Effector CD8-positive, alpha-beta T cell (primary cell): ENCODE data around the gene TEK.
"Not testable (repeated sequence)": the region's sequence is repeated elsewhere in the genome, so short reads cannot be mapped to it uniquely, and the experiment has no call there.

Source experiments
- DNase-seq: peaks from one replicate; lab custom pipeline; 2025; lab: John Stamatoyannopoulos, UW
- total RNA-seq, 4 experiments: gene quantifications; one replicate each; lab custom pipeline; 2026; lab: John Stamatoyannopoulos, UW

Gene TEK
- 0 to 0.37 (median 0.13) reads per million in 4 experiments for total RNA-seq

DNA sequence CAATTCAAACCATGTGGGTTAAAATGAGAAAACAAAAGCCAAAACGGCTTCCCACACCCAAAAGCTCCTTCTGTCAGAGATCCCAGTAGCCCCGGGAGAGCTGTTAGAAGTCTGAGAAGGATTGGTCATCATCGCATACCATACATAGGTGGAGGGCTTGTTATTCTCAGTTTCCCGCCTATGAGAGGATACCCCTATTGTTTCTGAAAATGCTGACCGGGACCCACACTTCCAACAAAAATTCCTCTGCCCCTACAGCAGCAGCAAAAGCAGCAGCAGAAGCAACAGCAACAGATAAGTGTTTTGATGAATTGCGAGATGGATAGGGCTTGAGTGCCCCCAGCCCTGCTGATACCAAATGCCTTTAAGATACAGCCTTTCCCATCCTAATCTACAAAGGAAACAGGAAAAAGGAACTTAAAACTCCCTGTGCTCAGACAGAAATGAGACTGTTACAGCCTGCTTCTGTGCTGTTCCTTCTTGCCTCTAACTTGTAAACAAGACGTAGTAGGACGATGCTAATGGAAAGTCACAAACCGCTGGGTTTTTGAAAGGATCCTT lies at the start of gene TEK:
TSS of gene TEK (plus strand) at position 245 of the 561 bp plus-strand sequence. CDS start 366 bp downstream, outside the sequence.
- DNase-seq = no peak

DNA sequence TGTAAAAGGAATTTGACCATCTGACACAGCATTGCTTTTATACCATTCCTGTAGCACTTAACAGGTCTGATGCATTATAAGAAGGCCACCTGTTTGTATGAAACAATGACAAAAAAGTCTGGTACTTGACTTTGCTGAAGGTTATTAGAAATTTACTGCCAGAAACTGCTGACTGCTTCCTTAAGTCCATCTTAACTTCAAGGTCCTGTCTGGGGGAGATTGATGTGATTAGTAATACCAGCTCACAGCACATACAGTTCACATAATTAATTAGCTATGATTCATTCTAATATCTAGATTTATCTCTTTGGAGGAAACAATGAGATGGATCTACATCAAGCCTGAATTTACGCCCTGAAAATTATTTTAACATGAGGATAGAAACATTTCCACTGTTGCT lies 49.6 kb upstream of the TEK start:
- DNase-seq = no peak

DNA sequence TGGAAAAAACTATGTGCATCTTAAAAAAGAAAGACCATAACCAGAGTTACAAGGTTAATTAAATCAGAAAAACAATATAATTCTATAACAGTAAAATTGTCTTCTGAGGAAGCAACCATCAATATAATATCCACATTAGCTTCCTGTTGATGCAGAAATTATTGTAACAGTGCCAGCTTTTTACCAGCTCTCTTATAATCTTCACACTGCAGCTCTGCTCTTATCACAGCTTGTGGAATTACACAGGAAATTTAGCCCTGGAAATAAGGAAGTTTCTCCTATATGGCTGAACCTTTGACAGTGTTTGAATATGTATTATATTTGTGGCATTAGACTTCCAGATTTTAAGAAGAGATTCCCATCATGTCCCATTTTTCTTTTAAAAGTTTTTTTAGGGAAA lies 49.1 kb upstream of the TEK start:
- DNase-seq = no peak

- no peak for DNase-seq
Observed at GRCh38 chr9:27065288-27065687, 43.7 kb upstream of the TEK start.

GRCh38 chr9:27073841-27074728 lies 34.9 kb upstream of the TEK start:
- DNase-seq = no peak

DNA sequence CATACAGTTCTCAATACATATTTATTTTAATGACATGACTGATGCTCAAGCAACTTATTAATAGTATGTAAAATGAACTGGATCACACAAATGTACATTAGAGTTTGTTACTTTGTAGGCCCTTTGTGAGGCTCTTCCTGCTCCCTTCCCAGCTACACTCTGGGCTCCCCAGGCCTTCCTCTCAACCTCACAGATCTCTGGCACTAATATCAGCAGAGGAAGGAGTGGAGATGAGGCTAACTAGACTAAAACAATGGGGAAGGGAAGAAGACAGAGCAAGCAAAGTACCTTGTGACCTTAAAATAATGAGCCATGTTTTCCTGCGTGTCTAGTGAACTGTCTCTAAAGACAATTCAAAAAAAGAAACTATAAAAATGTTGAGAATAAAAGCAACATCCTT lies 30.3 kb upstream of the TEK start:
- DNase-seq = no peak

GRCh38 chr9:27085456-27085855 lies 23.6 kb upstream of the TEK start:
- no peak for DNase-seq

DNA sequence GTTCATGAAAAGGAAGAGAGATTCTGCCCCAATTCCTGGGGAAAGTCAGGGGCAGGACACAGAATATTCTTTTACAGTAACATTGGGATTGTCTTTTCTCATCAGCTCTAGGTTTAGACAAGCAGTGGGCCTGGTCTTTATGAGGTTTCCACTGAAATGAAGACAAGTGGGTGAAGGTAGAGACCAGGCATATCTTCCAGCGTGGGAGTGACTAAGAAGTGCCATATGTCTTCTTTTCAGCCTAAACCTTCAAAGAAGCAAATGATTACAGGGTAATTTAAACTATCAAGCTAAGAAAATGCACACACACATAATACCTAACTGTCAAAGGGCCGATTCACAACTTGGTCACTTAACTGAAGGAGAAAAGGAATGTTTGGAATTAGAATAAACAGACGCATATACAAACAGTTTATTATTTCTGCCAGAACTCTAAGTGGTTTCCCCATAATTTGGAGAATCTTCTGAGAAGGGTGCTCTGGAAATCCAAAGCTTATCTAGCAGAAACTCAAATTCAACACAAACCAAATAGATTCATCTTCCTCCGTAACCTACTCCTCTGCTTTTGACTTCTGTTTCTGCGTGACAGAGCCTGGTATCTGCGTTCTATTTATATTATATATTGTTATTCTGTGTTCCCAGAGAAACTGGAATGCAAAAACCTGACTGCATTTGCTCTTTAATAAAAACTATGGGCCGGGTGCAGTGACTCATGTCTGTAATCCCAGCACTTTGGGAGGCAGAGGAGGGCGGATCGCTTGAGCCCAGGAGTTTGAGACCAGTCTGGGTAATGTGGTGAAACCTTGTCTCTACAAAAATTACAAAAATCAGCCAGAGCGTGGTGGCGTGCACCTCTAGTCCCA lies 22.0 kb upstream of the TEK start:
- DNase-seq = no peak

GRCh38 chr9:27088981-27089380 lies 20.0 kb upstream of the TEK start:
- no peak for DNase-seq

DNA sequence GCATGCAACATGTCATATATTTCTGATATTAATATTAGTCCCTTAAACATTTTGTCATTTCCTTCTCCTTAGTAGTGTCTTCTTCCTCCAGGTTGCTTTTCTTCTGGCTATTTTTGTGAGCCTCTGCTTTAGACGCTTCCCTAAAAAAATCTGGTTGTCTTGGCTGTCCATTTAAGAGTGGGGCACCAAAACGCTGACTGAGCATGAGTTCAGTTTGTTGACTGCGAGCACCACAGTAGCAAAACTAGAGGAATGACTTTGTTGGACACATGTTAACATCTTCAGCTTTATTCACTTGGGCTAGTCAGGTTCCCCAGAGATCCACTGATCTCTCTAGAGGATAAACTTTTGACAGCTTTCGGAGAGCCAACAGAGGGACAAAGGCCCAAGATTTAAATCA lies 19.3 kb upstream of the TEK start:
- no peak for DNase-seq

- DNase-seq = no peak
Observed at GRCh38 chr9:27090231-27090630, 18.8 kb upstream of the TEK start.

DNA sequence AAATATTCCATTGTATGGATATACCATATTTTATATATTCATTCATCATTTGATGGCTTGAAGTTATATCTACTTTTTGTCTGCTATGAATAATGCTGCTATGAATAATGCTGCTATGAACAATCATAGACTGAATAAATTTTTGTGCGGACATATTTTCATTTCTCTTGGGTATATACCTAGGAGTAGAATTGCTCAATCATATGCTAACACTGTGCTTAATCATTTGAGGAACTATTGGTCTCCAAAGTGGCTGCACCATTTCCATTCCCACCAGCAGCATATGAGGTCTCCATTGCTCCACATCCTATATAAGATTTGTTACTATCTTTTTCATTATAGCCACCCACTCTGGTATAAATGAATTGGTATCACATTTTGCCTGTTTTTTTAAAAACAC lies 18.3 kb upstream of the TEK start:
- DNase-seq = no peak

DNA sequence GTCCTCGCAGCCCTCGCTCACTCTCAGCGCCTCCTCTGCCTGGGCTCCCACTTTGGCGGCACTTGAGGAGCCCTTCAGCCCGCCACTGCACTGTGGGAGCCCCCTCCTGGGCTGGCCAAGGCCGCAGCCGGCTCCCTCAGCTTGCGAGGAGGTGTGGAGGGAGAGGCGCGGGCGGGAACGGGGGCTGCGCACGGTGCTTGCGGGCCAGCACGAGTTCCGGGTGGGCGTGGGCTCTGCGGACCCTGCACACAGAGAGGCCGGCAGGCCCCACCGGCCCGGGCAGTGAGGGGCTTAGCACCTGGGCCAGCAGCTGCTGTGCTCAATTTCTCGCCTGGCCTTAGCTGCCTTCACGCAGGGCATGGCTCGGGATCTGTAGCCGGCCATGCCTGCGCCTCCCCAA lies 16.5 kb upstream of the TEK start:
- DNase-seq = not testable (repeated sequence)

- not testable (repeated sequence) for DNase-seq
Observed at GRCh38 chr9:27093384-27094067, 15.5 kb upstream of the TEK start.

GRCh38 chr9:27094640-27095298 lies 14.3 kb upstream of the TEK start:
- DNase-seq = no peak

- DNase-seq = no peak
Observed at GRCh38 chr9:27107241-27107640, 1.8 kb upstream of the TEK start.

GRCh38 chr9:27109621-27110020 lies 596 bp downstream of the TEK start:
- DNase-seq = no peak

GRCh38 chr9:27110181-27110580 lies 1.2 kb downstream of the TEK start:
- DNase-seq = no peak

GRCh38 chr9:27112235-27112634 lies 3.2 kb downstream of the TEK start:
- DNase-seq = no peak

DNA sequence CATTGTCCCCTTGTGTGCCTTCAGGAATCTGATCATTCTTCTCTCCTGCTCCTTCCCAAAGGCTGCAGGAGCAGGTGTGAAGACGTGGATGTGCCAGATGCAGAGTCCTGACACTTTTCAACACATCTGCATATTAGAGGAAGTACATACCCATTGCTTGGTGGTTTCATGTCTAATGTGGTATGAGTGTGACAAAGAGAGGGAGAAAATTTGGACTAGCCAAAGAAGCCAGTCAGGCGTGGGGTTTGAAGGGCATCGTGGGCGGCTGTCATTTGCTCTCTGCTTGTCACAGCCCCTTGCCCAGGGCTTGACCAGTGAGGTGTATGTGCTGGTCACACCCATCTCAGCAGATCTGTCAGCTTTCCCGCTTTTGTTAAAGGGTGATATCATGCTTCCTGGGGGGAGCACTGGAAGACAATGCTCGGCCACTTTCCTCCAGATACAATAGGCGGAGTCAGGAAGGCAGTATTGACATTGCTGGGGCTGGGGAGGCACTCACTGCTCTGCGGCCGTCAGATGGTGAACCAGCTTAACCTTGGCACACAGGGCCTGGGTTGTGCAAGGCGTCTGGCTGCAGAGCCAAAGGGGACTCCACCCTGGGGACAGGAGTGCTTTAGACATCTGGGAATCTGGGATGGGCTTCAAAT lies 8.6 kb downstream of the TEK start:
- DNase-seq = no peak

DNA sequence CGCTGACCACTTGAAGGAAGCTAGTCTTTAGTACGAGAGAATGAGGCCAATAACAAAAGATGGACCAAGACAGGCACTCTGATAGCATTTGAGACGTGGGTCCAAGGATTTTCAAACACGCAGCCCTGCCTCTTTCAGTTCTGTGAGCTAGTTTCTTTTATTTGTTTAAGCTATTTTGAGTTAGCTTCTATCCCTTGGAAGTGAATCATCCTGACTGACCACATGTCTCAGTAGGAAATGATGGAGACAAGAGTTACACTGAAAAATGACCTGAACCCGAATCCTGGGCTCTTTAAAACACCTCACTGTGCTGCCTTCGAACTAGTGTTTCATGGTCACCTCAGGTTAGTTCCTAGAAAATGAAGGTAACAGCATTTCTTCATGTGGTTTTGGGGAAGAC lies 9.9 kb downstream of the TEK start:
- DNase-seq = no peak
